ENCODE results near the gene MEIS1. TPM values are rescaled to one million over a fixed set of nuclear protein-coding genes. Genes with fewer than 3 reads are reported as not detected.

MEIS1 gene
- total RNA-seq, 3 donors from 2014 or later = 23.0 to 37.9 (median 37.0) TPM

DNA sequence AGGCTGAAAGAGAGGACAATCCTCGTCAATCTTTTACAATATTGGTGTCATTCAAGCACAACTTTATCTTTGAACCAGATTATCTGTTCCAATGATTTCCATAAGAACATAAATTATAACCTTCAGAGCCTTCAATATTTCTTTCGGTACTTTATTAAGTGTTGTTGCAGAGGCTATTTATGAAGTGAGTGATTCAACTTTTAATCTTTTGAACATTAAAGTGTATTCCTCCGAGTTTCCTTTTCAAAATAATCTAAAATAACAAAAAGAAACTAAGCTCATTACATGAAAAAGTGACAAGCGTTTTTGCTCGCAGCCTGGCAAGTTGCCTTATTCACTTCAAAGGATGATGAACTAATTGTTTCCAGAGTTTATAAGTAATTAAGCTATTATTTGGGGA lies 149.0 kb downstream of the MEIS1 start:
- TF ChIP-seq POLR2A (IDR thresholded peaks at IDR 0.05) (no peak), POLR2AphosphoS5 (IDR thresholded peaks at IDR 0.05) (no peak)
- TF ChIP-seq, protein P1, sequence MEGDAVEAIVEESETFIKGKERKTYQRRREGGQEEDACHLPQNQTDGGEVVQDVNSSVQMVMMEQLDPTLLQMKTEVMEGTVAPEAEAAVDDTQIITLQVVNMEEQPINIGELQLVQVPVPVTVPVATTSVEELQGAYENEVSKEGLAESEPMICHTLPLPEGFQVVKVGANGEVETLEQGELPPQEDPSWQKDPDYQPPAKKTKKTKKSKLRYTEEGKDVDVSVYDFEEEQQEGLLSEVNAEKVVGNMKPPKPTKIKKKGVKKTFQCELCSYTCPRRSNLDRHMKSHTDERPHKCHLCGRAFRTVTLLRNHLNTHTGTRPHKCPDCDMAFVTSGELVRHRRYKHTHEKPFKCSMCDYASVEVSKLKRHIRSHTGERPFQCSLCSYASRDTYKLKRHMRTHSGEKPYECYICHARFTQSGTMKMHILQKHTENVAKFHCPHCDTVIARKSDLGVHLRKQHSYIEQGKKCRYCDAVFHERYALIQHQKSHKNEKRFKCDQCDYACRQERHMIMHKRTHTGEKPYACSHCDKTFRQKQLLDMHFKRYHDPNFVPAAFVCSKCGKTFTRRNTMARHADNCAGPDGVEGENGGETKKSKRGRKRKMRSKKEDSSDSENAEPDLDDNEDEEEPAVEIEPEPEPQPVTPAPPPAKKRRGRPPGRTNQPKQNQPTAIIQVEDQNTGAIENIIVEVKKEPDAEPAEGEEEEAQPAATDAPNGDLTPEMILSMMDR (IDR thresholded peaks at IDR 0.05) = no peak
- Histone ChIP-seq H3K9me3 (no peaks in the 10 kb centered on the region), H3K36me3 (no peaks in the 10 kb centered on the region), H3K27me3 (peaks cover 0 to 48% of the 10 kb centered on the region in 2 donors), H3K4me1 (no peaks in the 10 kb centered on the region), H3K4me3 (peak overlapping the region in 1 of 3 donors; percentile 41), H3K27ac (peak overlapping the region in 1 of 2 donors; percentile 78)
- no peak for DNase-seq (ENCODE audit: low spot score in 2 of 2)
- intact Hi-C loops (cut with DNase I; ENCODE audit: low total_unique reads) = no loop called here

DNA sequence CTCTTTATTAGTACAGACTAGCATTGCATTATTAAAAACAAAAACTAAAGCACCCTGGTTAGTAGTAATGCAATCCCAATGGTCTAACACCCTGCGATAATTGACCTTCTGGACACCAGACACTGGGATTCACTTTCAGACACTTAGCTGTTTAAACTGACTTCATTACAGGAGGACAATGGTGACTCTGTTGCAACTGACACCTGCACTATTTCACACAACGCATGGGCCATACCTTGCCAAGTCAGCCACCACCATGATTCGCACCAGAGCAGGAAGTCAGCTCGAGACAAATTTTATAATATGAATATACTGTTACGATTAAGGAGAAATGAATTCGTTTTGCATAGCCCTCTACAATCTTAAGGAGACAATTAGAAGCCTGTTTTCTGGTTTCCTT lies 150.7 kb downstream of the MEIS1 start:
- no peak for DNase-seq (ENCODE audit: low spot score in 2 of 2)
- intact Hi-C loops (cut with DNase I; ENCODE audit: low total_unique reads) = no loop called here
- Histone ChIP-seq H3K4me1 (no peaks in the 10 kb centered on the region), H3K9me3 (no peaks in the 10 kb centered on the region), H3K36me3 (no peaks in the 10 kb centered on the region), H3K27ac (no peak overlapping the region), H3K27me3 (peaks cover 0 to 32% of the 10 kb centered on the region in 2 donors), H3K4me3 (no peak overlapping the region)
- TF ChIP-seq POLR2A (IDR thresholded peaks at IDR 0.05) (no peak), POLR2AphosphoS5 (IDR thresholded peaks at IDR 0.05) (no peak)
- TF ChIP-seq, protein P1 (IDR thresholded peaks at IDR 0.05) = no peak

DNA sequence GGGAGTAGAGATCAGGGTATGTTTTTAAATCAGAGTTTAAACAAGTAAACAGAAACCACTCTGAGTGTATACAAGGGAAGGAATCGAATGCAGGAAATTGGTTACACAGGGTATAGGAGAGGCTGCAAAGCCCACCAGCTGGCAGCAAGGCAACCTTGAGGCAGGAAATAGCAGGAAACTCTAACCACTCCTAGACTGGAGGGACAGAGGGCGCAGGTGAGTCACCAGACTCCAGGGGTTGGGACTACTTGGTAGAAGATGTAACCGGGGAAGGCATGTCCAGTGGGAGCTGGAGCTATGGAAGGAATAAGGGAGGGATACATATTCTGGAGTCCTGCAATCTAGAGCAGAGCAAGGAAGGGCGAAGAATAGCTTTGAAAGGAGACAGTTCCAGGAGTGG lies 152.3 kb downstream of the MEIS1 start:
- no peak overlapping the region for H3K27ac ChIP-seq
- H3K36me3 ChIP-seq = no peaks in the 10 kb centered on the region
- peaks cover 0 to 15% of the 10 kb centered on the region in 2 donors for H3K27me3 ChIP-seq
- no peak overlapping the region for H3K4me3 ChIP-seq
- intact Hi-C loops (cut with DNase I; ENCODE audit: low total_unique reads) = no loop called here
- no peaks in the 10 kb centered on the region for H3K4me1 ChIP-seq
- no peak for DNase-seq (ENCODE audit: low spot score in 2 of 2)
- no peaks in the 10 kb centered on the region for H3K9me3 ChIP-seq
- TF ChIP-seq POLR2AphosphoS5 (IDR thresholded peaks at IDR 0.05) = no peak

- no peak overlapping the region for H3K4me3 ChIP-seq
- no peaks in the 10 kb centered on the region for H3K4me1 ChIP-seq
- no peaks in the 10 kb centered on the region for H3K27me3 ChIP-seq
- DNase-seq (ENCODE audit: low spot score in 2 of 2) = no peak
- no peak overlapping the region for H3K27ac ChIP-seq
- TF ChIP-seq POLR2AphosphoS5 (IDR thresholded peaks at IDR 0.05) = no peak
- intact Hi-C loops (cut with DNase I; ENCODE audit: low total_unique reads) = no loop called here
- H3K9me3 ChIP-seq = no peaks in the 10 kb centered on the region
- no peaks in the 10 kb centered on the region for H3K36me3 ChIP-seq
These were observed 159.1 kb downstream of the MEIS1 start for GRCh38 chr2:66594001-66594400.

DNA sequence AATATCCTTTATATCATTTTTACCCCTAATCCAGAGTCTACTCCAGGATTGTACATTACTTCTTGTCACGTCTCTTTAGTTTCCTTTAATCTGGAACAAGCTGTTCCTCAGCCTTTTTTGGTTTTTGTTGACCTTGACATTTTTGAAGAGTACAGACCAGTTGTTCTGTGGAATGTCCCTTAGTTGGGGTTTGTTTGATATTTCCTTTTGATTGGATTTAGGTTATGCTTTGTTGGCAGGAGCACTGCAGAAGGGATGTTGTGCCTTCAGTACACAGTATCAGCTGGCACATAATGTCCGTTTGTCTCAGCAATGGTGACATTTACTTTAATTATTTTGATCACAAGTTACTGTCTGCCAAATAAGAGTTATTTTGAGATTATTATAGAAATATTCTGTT lies 160.6 kb downstream of the MEIS1 start:
- no peak overlapping the region for H3K4me3 ChIP-seq
- H3K4me1 ChIP-seq = no peaks in the 10 kb centered on the region
- no peaks in the 10 kb centered on the region for H3K27me3 ChIP-seq
- TF ChIP-seq, protein P1 (IDR thresholded peaks at IDR 0.05) = no peak
- no peak for TF ChIP-seq POLR2AphosphoS5 (IDR thresholded peaks at IDR 0.05)
- DNase-seq (ENCODE audit: low spot score in 2 of 2) = no peak
- H3K36me3 ChIP-seq = no peaks in the 10 kb centered on the region
- intact Hi-C loops (cut with DNase I; ENCODE audit: low total_unique reads) = no loop called here
- no peak overlapping the region for H3K27ac ChIP-seq
- no peaks in the 10 kb centered on the region for H3K9me3 ChIP-seq

GRCh38 chr2:66596256-66596655 lies 161.3 kb downstream of the MEIS1 start:
- no peaks in the 10 kb centered on the region for H3K9me3 ChIP-seq
- intact Hi-C loops (cut with DNase I; ENCODE audit: low total_unique reads) = no loop called here
- H3K4me1 ChIP-seq = no peaks in the 10 kb centered on the region

More at GRCh38 chr2:66596256-66596655, 161.3 kb downstream of the MEIS1 start:
- H3K27ac ChIP-seq = no peak overlapping the region
- H3K36me3 ChIP-seq = no peaks in the 10 kb centered on the region
- H3K27me3 ChIP-seq = no peaks in the 10 kb centered on the region
- no peak for DNase-seq (ENCODE audit: low spot score in 2 of 2)
- no peak for TF ChIP-seq POLR2A (IDR thresholded peaks at IDR 0.05)
- TF ChIP-seq POLR2AphosphoS5 (IDR thresholded peaks at IDR 0.05) = no peak
- TF ChIP-seq, protein P1 (IDR thresholded peaks at IDR 0.05) = no peak
- no peak overlapping the region for H3K4me3 ChIP-seq
